Neural cell (in vitro differentiated cells): Measurements from ENCODE around the gene SIL1. TPM values are rescaled to one million over a fixed set of nuclear protein-coding genes. Genes with fewer than 3 reads are reported as not detected.

Experiments used
- H2AFZ ChIP-seq: fragments of 200-600, 300-800 bp; sonication (generic), shearing (Covaris generic); 2 replicates; pipeline ENCODE4 v1.6.0; 2014; ENCODE audit warnings: low read depth, mild to moderate bottlenecking, antibody characterized with exemption, low read length, moderate library complexity
- H3F3A ChIP-seq: fragments of 200-600 bp; shearing (Covaris generic); 2 replicates; pipeline ENCODE4 v1.6.1; 2016; ENCODE audit warnings: mild to moderate bottlenecking, moderate library complexity, mixed read lengths, antibody characterized with exemption, low read length; ENCODE audit not compliant: insufficient read depth, poor library complexity, severe bottlenecking
- H3K27ac ChIP-seq: fragments of 200-600, 300-800 bp; sonication (generic), shearing (Covaris generic); 2 replicates; pipeline ENCODE4 v1.5.1; 2014; ENCODE audit warnings: mild to moderate bottlenecking, low read length, moderate library complexity
- H3K27me3 ChIP-seq: fragments of 300-800, 200-600 bp; sonication (generic), shearing (Covaris generic); 2 replicates; pipeline ENCODE4 v1.6.0; 2014; ENCODE audit warnings: mild to moderate bottlenecking, low read depth, low read length, moderate library complexity; ENCODE audit not compliant: insufficient read depth
- H3K36me3 ChIP-seq: fragments of 300-800, 200-600 bp; sonication (generic), shearing (Covaris generic); 2 replicates; pipeline ENCODE4 v1.5.1; 2014; ENCODE audit warnings: mild to moderate bottlenecking, antibody characterized with exemption, low read length, moderate library complexity; ENCODE audit not compliant: insufficient read depth
- H3K4me2 ChIP-seq: fragments of 300-800, 200-600 bp; sonication (generic), shearing (Covaris generic); 2 replicates; pipeline ENCODE4 v1.6.0; 2014; ENCODE audit warnings: mild to moderate bottlenecking, low read length
- H3K4me3 ChIP-seq: fragments of 300-800, 200-600 bp; sonication (generic), shearing (Covaris generic); 2 replicates; pipeline ENCODE4 v1.5.1; 2014; ENCODE audit warnings: mild to moderate bottlenecking, low read length, moderate library complexity
- H3K79me2 ChIP-seq: fragments of 200-600 bp; shearing (Covaris generic); replicated peaks from 2 replicates; pipeline ENCODE4 v1.6.0; 2014; ENCODE audit warnings: mild to moderate bottlenecking, low read length, moderate library complexity; ENCODE audit not compliant: insufficient read depth
- H3K9ac ChIP-seq: fragments of 300-800, 200-600 bp; sonication (generic), shearing (Covaris generic); 2 replicates; pipeline ENCODE4 v1.6.1; 2016; ENCODE audit warnings: mild to moderate bottlenecking, low read length, mixed read lengths
- H3K9me2 ChIP-seq: fragments of 200-600 bp; shearing (Covaris generic); 2 replicates; pipeline ENCODE4 v1.6.1; 2016; ENCODE audit warnings: mild to moderate bottlenecking, low read length, mixed read lengths; ENCODE audit not compliant: insufficient read depth
- H3K9me3 ChIP-seq: fragments of 200-600, 300-800 bp; sonication (generic), shearing (Covaris generic); 2 replicates; pipeline ENCODE4 v1.6.1; 2016; ENCODE audit warnings: mild to moderate bottlenecking, mixed run types, low read length, moderate library complexity, mixed read lengths
- H4K20me1 ChIP-seq: fragments of 200-600 bp; shearing (Covaris generic); 2 replicates; pipeline ENCODE4 v1.6.1; 2016; ENCODE audit warnings: mild to moderate bottlenecking, mixed run types; ENCODE audit not compliant: insufficient read depth
- EP300 ChIP-seq: fragments of 450-650 bp; conservative IDR thresholded peaks from 2 replicates; pipeline ENCODE4 v1.6.1; 2014; ENCODE audit warnings: antibody characterized with exemption, mild to moderate bottlenecking, moderate library complexity; ENCODE audit not compliant: poor library complexity, severe bottlenecking
- EZH2 ChIP-seq: fragments of 200-600, 300-800 bp; shearing (Covaris generic), sonication (generic); IDR thresholded peaks from 2 replicates; pipeline ENCODE4 v1.6.1; 2014; ENCODE audit warnings: antibody characterized with exemption, low read length, borderline replicate concordance, mild to moderate bottlenecking; ENCODE audit not compliant: insufficient read depth, poor library complexity, severe bottlenecking
- MXI1 ChIP-seq: fragments of 450-650 bp; conservative IDR thresholded peaks from 2 replicates; pipeline ENCODE4 v1.6.1; 2014; ENCODE audit warnings: antibody characterized with exemption, mild to moderate bottlenecking; ENCODE audit not compliant: poor library complexity, severe bottlenecking
- POLR2AphosphoS5 ChIP-seq: IDR thresholded peaks from 2 replicates; pipeline ENCODE4 v1.6.1; 2012
- RAD21 ChIP-seq: fragments of 450-650 bp; conservative IDR thresholded peaks from 2 replicates; pipeline ENCODE4 v1.6.1; 2014; ENCODE audit warnings: antibody characterized with exemption, mild to moderate bottlenecking, moderate library complexity
- REST ChIP-seq: IDR thresholded peaks from 2 replicates; pipeline ENCODE4 v1.6.1; 2012; ENCODE audit warnings: borderline replicate concordance
- SMC3 ChIP-seq: fragments of 450-650 bp; conservative IDR thresholded peaks from 2 replicates; pipeline ENCODE4 v1.6.1; 2014; ENCODE audit warnings: antibody characterized with exemption, mild to moderate bottlenecking, moderate library complexity; ENCODE audit not compliant: poor library complexity
- TAF1 ChIP-seq: IDR thresholded peaks from 2 replicates; pipeline ENCODE4 v1.6.1; 2012; ENCODE audit warnings: low read depth
- polyA plus RNA-seq: library from polyadenylated mRNA; depleted of rRNA; stranded (reverse); fragments of >200 nt; gene quantifications from 2 replicates; pipeline ENCODE4 v1.2.3, GENCODE V29; 2014
- TF ChIP-seq, protein P1 (sequence below): fragments of 450-650 bp; IDR thresholded peaks from 2 replicates; pipeline ENCODE4 v1.5.1; 2014; ENCODE audit warnings: antibody characterized with exemption, mild to moderate bottlenecking, moderate library complexity; ENCODE audit not compliant: poor library complexity, severe bottlenecking

Gene SIL1
- polyA plus RNA-seq, 1 donor from 2014 or later, result 4.7 TPM

DNA sequence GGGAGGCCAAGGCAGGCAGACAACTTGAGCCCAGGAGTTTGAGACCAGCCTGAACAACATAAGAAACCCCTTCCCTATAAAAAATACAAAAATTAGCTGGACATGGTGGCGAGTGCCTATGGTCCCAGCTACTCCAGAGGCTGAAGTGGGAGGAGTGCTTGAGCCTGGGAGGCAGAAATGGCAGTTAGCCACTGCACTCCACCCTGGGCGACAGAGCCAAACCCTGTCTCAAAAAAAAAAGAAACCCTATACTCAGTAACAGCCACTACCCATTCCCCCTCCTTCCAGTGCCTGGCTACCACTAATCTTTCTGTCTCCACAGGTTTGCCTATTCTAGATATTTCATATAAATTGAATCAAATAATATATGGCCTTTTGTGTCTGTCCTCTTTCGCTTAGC is 14.3 kb upstream of the SIL1 start:
- H3K27me3 ChIP-seq, result no peaks in the 10 kb centered on the region
- H3K4me2 ChIP-seq, result no peak overlapping the region
- H2AFZ ChIP-seq, result no peak overlapping the region
- no peaks in the 10 kb centered on the region for H3K9me3 ChIP-seq
- H3K4me3 ChIP-seq, result no peak overlapping the region
- H3K27ac ChIP-seq, result no peak overlapping the region
- H3F3A ChIP-seq, result no peaks in the 10 kb centered on the region
- no peaks in the 10 kb centered on the region for H4K20me1 ChIP-seq
- TF ChIP-seq EZH2, result no peak
- TF ChIP-seq SMC3, result no peak
- TF ChIP-seq MXI1, result no peak
- TF ChIP-seq REST, result no peak
- TF ChIP-seq EP300, result no peak
- TF ChIP-seq TAF1, result no peak
- TF ChIP-seq RAD21, result no peak
- TF ChIP-seq POLR2AphosphoS5, result no peak
- TF ChIP-seq, protein P1, sequence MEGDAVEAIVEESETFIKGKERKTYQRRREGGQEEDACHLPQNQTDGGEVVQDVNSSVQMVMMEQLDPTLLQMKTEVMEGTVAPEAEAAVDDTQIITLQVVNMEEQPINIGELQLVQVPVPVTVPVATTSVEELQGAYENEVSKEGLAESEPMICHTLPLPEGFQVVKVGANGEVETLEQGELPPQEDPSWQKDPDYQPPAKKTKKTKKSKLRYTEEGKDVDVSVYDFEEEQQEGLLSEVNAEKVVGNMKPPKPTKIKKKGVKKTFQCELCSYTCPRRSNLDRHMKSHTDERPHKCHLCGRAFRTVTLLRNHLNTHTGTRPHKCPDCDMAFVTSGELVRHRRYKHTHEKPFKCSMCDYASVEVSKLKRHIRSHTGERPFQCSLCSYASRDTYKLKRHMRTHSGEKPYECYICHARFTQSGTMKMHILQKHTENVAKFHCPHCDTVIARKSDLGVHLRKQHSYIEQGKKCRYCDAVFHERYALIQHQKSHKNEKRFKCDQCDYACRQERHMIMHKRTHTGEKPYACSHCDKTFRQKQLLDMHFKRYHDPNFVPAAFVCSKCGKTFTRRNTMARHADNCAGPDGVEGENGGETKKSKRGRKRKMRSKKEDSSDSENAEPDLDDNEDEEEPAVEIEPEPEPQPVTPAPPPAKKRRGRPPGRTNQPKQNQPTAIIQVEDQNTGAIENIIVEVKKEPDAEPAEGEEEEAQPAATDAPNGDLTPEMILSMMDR, result no peak
- H3K79me2 ChIP-seq, result no peaks in the 10 kb centered on the region
- H3K9ac ChIP-seq, result no peak overlapping the region
- no peaks in the 10 kb centered on the region for H3K36me3 ChIP-seq
- H3K9me2 ChIP-seq, result no peaks in the 10 kb centered on the region

GRCh38 chr5:139210585-139210984 is 12.4 kb upstream of the SIL1 start:
- Histone ChIP-seq H3F3A (no peaks in the 10 kb centered on the region), H2AFZ (no peak overlapping the region), H3K4me2 (no peak overlapping the region), H3K9me3 (no peaks in the 10 kb centered on the region), H3K4me3 (no peak overlapping the region), H3K9me2 (no peaks in the 10 kb centered on the region), H3K9ac (no peak overlapping the region), H3K36me3 (no peaks in the 10 kb centered on the region), H3K27ac (no peak overlapping the region), H4K20me1 (no peaks in the 10 kb centered on the region), H3K79me2 (no peaks in the 10 kb centered on the region), H3K27me3 (no peaks in the 10 kb centered on the region)
- TF ChIP-seq REST (no peak), EZH2 (no peak), MXI1 (no peak), SMC3 (no peak), POLR2AphosphoS5 (no peak), TAF1 (no peak), EP300 (no peak), RAD21 (no peak)
- TF ChIP-seq, protein P1, result no peak
